H1 (cell line): Measurements from ENCODE around the gene TOMM22. TPM values are rescaled to one million over a fixed set of nuclear protein-coding genes. Genes with fewer than 3 reads are reported as not detected.

Source experiments
- CTCF ChIA-PET: fragments of 300-600 bp; sonication (Branson Sonifier 250); formaldehyde crosslinking; loops from one replicate; lab custom pipeline; 2021; ENCODE audit not compliant: partially characterized antibody; lab: Charles Lee
- POLR2A ChIA-PET: fragments of 300-600 bp; sonication (Branson Sonifier 250); formaldehyde crosslinking; loops from one replicate; lab custom pipeline; 2021; ENCODE audit warnings: inconsistent platforms; ENCODE audit not compliant: partially characterized antibody; lab: Charles Lee
- DNase-seq, 2 experiments: peaks; one replicate each; pipeline versions ENCODE4 v3.0.0 to v3.0.0-alpha.2; 2010 to 2022; ENCODE audit warnings: low spot score in 2 of 2, low read depth in 1 of 2, mixed read lengths in 1 of 2
- FAIRE-seq: peaks from 2 replicates; lab custom pipeline; 2011; peaks lifted over from hg19 to GRCh38; lab: Jason Lieb, UNC
- H2AFZ ChIP-seq: 2 replicates; pipeline ENCODE4 v1.8.1; 2012; ENCODE audit warnings: low read length, inconsistent platforms
- H2AK5ac ChIP-seq: 2 replicates; pipeline ENCODE4 v1.6.1; 2013; ENCODE audit warnings: low read depth, low read length
- H2BK120ac ChIP-seq: replicated peaks from 2 replicates; pipeline ENCODE3; 2013; ENCODE audit warnings: low read depth, low read length, inconsistent platforms
- H2BK12ac ChIP-seq: 2 replicates; pipeline ENCODE4 v1.6.1; 2013; ENCODE audit warnings: low read depth, low read length
- H2BK15ac ChIP-seq: 2 replicates; pipeline ENCODE4 v1.6.1; 2013; ENCODE audit warnings: low read length
- H2BK20ac ChIP-seq: 2 replicates; pipeline ENCODE4 v1.6.1; 2013; ENCODE audit warnings: low read length
- H2BK5ac ChIP-seq: 2 replicates; pipeline ENCODE4 v1.6.1; 2013; ENCODE audit warnings: low read depth, low read length
- H3K14ac ChIP-seq: 2 replicates; pipeline ENCODE4 v1.6.1; 2013; ENCODE audit warnings: inconsistent platforms; ENCODE audit not compliant: insufficient read length
- H3K18ac ChIP-seq: 2 replicates; pipeline ENCODE4 v1.6.1; 2013; ENCODE audit warnings: low read length; ENCODE audit errors: extremely low read depth
- H3K23ac ChIP-seq: 2 replicates; pipeline ENCODE4 v1.6.1; 2013; ENCODE audit warnings: inconsistent platforms; ENCODE audit not compliant: insufficient read length
- H3K23me2 ChIP-seq: 2 replicates; pipeline ENCODE4 v1.6.1; 2013; ENCODE audit warnings: low read depth, low read length
- H3K27ac ChIP-seq: 2 replicates; pipeline ENCODE4 v1.6.1; 2011; ENCODE audit warnings: low read depth, low read length, inconsistent platforms
- H3K27me3 ChIP-seq, 4 experiments: replicated peaks in 1 of 4; 1 replicate in 1 of 4; 2 replicates in 3 of 4; pipeline versions ENCODE4 v1.6.1 to v1.8.1; 2011 to 2013; ENCODE audit warnings: low read length in 3 of 4, mild to moderate bottlenecking in 3 of 4, inconsistent platforms in 2 of 4, mixed read lengths in 2 of 4, moderate library complexity in 1 of 4; ENCODE audit not compliant: control insufficient read depth in 3 of 4, insufficient read depth in 3 of 4; ENCODE audit errors: extremely low read depth in 1 of 4
- H3K36me3 ChIP-seq, 4 experiments: 2 replicates each; pipeline versions ENCODE4 v1.6.1 to v1.8.1; 2011 to 2013; ENCODE audit warnings: mild to moderate bottlenecking in 4 of 4, low read length in 3 of 4, moderate library complexity in 2 of 4, control low read depth in 1 of 4, inconsistent platforms in 1 of 4; ENCODE audit not compliant: insufficient read depth in 4 of 4, control insufficient read depth in 2 of 4
- H3K4ac ChIP-seq: replicated peaks from 2 replicates; pipeline ENCODE3; 2013; ENCODE audit warnings: low read length, low read depth, mixed read lengths, inconsistent platforms; ENCODE audit not compliant: insufficient read length
- H3K4me1 ChIP-seq, 4 experiments: replicated peaks in 1 of 4; 1 replicate in 1 of 4; 2 replicates in 3 of 4; pipeline versions ENCODE4 v1.6.1 to v1.8.1; 2011 to 2013; ENCODE audit warnings: low read length in 3 of 4, inconsistent platforms in 2 of 4, mixed read lengths in 1 of 4; ENCODE audit not compliant: insufficient read depth in 4 of 4, control insufficient read depth in 3 of 4
- H3K4me2 ChIP-seq, 2 experiments: 2 replicates each; pipeline versions ENCODE4 v1.6.1 to v1.8.1; 2011 to 2013; ENCODE audit warnings: low read depth in 2 of 2, low read length in 2 of 2, control low read depth in 1 of 2, inconsistent platforms in 1 of 2, mild to moderate bottlenecking in 1 of 2; ENCODE audit not compliant: insufficient read depth in 1 of 2
- H3K4me3 ChIP-seq, 4 experiments: fragments of 200-600, 300-600 bp in 1 of 4; sonication (generic), shearing (Covaris generic), sonication (Bioruptor Twin) in 1 of 4; 2 replicates each; pipeline versions ENCODE4 v1.5.1 to v1.8.1; 2011 to 2016; ENCODE audit warnings: low read length in 4 of 4, low read depth in 3 of 4, control low read depth in 2 of 4, inconsistent platforms in 2 of 4, mild to moderate bottlenecking in 2 of 4, mixed read lengths in 1 of 4, moderate library complexity in 1 of 4; ENCODE audit not compliant: insufficient read depth in 2 of 4; ENCODE audit errors: extremely low read depth in 1 of 4
- H3K56ac ChIP-seq: replicated peaks from 2 replicates; pipeline ENCODE3; 2013; ENCODE audit warnings: low read depth, mild to moderate bottlenecking, mixed read lengths, low read length, inconsistent platforms; ENCODE audit not compliant: insufficient read length
- H3K79me1 ChIP-seq: 2 replicates; pipeline ENCODE4 v1.6.1; 2013; ENCODE audit warnings: low read depth, low read length, control low read depth
- H3K79me2 ChIP-seq, 2 experiments: 2 replicates each; pipeline versions ENCODE4 v1.6.1 to v1.8.1; 2012 to 2013; ENCODE audit warnings: low read length in 2 of 2, mild to moderate bottlenecking in 2 of 2, inconsistent platforms in 1 of 2; ENCODE audit not compliant: insufficient read depth in 2 of 2, control insufficient read depth in 1 of 2
- H3K9ac ChIP-seq, 4 experiments: replicated peaks in 1 of 4; 1 replicate in 1 of 4; 2 replicates in 3 of 4; pipeline versions ENCODE4 v1.6.1 to v1.8.1; 2011 to 2013; ENCODE audit warnings: low read depth in 3 of 4, low read length in 3 of 4, control low read depth in 2 of 4, mild to moderate bottlenecking in 2 of 4, moderate library complexity in 2 of 4, inconsistent platforms in 1 of 4; ENCODE audit errors: extremely low read depth in 1 of 4
- H3K9me3 ChIP-seq, 2 experiments: 2 replicates each; pipeline versions ENCODE4 v1.6.1 to v1.8.1; 2012 to 2013; ENCODE audit warnings: mild to moderate bottlenecking in 2 of 2, moderate library complexity in 2 of 2, control low read depth in 1 of 2, inconsistent platforms in 1 of 2, low read depth in 1 of 2, low read length in 1 of 2, mixed read lengths in 1 of 2; ENCODE audit not compliant: insufficient read depth in 2 of 2
- H4K20me1 ChIP-seq, 2 experiments: replicated peaks in 1 of 2; 2 replicates each; pipeline versions ENCODE3 to v1.8.1; 2011 to 2013; ENCODE audit warnings: inconsistent platforms in 2 of 2, low read length in 2 of 2, mild to moderate bottlenecking in 1 of 2; ENCODE audit not compliant: insufficient read depth in 2 of 2, control insufficient read depth in 1 of 2
- H4K5ac ChIP-seq: 2 replicates; pipeline ENCODE4 v1.6.1; 2013; ENCODE audit warnings: low read length, low read depth, mixed read lengths, inconsistent platforms; ENCODE audit not compliant: insufficient read length
- H4K8ac ChIP-seq: 2 replicates; pipeline ENCODE4 v1.8.0; 2013; ENCODE audit warnings: mild to moderate bottlenecking, moderate library complexity, low read length, inconsistent platforms; ENCODE audit not compliant: insufficient read depth; ENCODE audit errors: extremely low read depth
- H4K91ac ChIP-seq: replicated peaks from 2 replicates; pipeline ENCODE3; 2013; ENCODE audit warnings: low read length, mixed read lengths, inconsistent platforms; ENCODE audit not compliant: insufficient read length
- CBX8 ChIP-seq: fragments of 300-800, 300-1000 bp; sonication (generic); IDR thresholded peaks from 2 replicates; pipeline ENCODE4 v1.7.1; 2016; ENCODE audit warnings: low read depth, low read length, borderline replicate concordance
- GABPA ChIP-seq: IDR thresholded peaks from 2 replicates; pipeline ENCODE4 v1.6.1; 2011; ENCODE audit warnings: mild to moderate bottlenecking, low read length, moderate library complexity, borderline replicate concordance; ENCODE audit not compliant: insufficient read depth
- JUN ChIP-seq: IDR thresholded peaks from 2 replicates; pipeline ENCODE4 v1.6.1; 2011; ENCODE audit warnings: low read depth, mild to moderate bottlenecking, improper control_type of control experiment, low read length
- SAP30 ChIP-seq: fragments of 300-600 bp; sonication (generic); IDR thresholded peaks from 2 replicates; pipeline ENCODE4 v1.7.1; 2012; ENCODE audit warnings: low read length, moderate library complexity, mild to moderate bottlenecking, inconsistent platforms; ENCODE audit not compliant: insufficient read depth, insufficient replicate concordance
- SIN3A ChIP-seq, 2 experiments: IDR thresholded peaks in 1 of 2; conservative IDR thresholded peaks in 1 of 2; 2 replicates each; pipeline ENCODE4 v1.6.1; 2011 to 2012; ENCODE audit warnings: low read length in 2 of 2, improper control_type of control experiment in 1 of 2, low read depth in 1 of 2, mild to moderate bottlenecking in 1 of 2
- SUZ12 ChIP-seq: fragments of 200-600 bp; sonication (generic); IDR thresholded peaks from 2 replicates; pipeline ENCODE4 v1.6.1; 2012; ENCODE audit warnings: mild to moderate bottlenecking, inconsistent platforms, low read length, moderate library complexity, mixed read lengths
- TAF7 ChIP-seq: optimal IDR thresholded peaks from 2 replicates; pipeline ENCODE3; 2011; ENCODE audit warnings: low read depth, mild to moderate bottlenecking, inconsistent platforms, low read length, moderate library complexity, borderline replicate concordance
- WGBS, 2 experiments: shearing (Covaris generic) in 1 of 2; methylation state at CpG; one replicate each; pipeline versions ENCODE4 v1.1.6 to v1.1.7; 2013 to 2015; ENCODE audit warnings: low lambda C conversion rate in 2 of 2, mixed read lengths in 2 of 2, inconsistent platforms in 1 of 2, low coverage in 1 of 2, missing lambda C conversion rate in 1 of 2; ENCODE audit not compliant: insufficient replicate concordance in 2 of 2, insufficient coverage in 1 of 2, insufficient read length in 1 of 2; ENCODE audit errors: extremely low coverage in 1 of 2, missing lambda C conversion rate in 1 of 2; 5-methylcytosine and 5-hydroxymethylcytosine counted together
- polyA plus RNA-seq, 7 experiments: library from polyadenylated mRNA; depleted of rRNA in 3 of 7; stranded (reverse) in 5 of 7; unstranded in 2 of 7; fragments of >200 nt in 5 of 7; fragments of 200-250 nt in 2 of 7; gene quantifications; 1 replicate in 5 of 7; 2 replicates in 1 of 7; 4 replicates in 1 of 7; pipeline versions ENCODE4 v1.2.1 to v1.2.3, GENCODE V29; 2011 to 2013; ENCODE audit warnings: missing spikeins in 2 of 7, mixed read lengths in 2 of 7
- total RNA-seq: library from RNA; stranded (reverse); fragmentation: NEBNext Ultra II Directional; extraction: Animal tissue kit (Norgen Biotek cat#: 25700); gene quantifications from 2 replicates; pipeline ENCODE4 v1.2.1, GENCODE V29; 2021

TOMM22 gene
- total and polyA plus RNA-seq, 2 of the 8 experiments (the other 6 are each of a cell fraction or from before 2014, with no cell fraction given), result 84.0 to 125 TPM

GRCh38 chr22:38657045-38657909 is 24.5 kb upstream of the TOMM22 start:
- Histone ChIP-seq H2BK5ac (0 out of 2 replicates have a peak overlapping the region, but pooled peaks have one; percentile 99), H3K18ac (no peak overlapping the region), H2BK12ac (no peak overlapping the region), H4K91ac (no peak overlapping the region), H3K27me3 (no peaks in the 10 kb centered on the region), H3K23me2 (peaks cover 5% of the 10 kb centered on the region), H2AK5ac (no peak overlapping the region), H4K5ac (no peak overlapping the region), H3K4me3 (peak overlapping the region; percentile 86 to 94 (median 87)), H2BK20ac (no peak overlapping the region), H3K4ac (no peak overlapping the region), H3K79me2 (0 out of 4 replicates have a peak, but pooled peaks cover 0 to 7% of the 10 kb centered on the region in 2 experiments), H3K56ac (no peak overlapping the region), H3K9ac (peak overlapping the region; percentile 61 to 99 (median 88); a peak in 6 of 7 replicates), H3K23ac (no peak overlapping the region), H3K27ac (peak overlapping the region; percentile 99; the same call in 1 of the 2 replicates), H2BK15ac (no peak overlapping the region), H4K20me1 (no peaks in the 10 kb centered on the region), H3K36me3 (no peaks in the 10 kb centered on the region), H3K4me1 (peaks cover 0 to 5% (median 1%) of the 10 kb centered on the region in 4 experiments; a peak in 3 of 7 replicates), H2AFZ (peak overlapping the region; percentile 98), H2BK120ac (no peak overlapping the region), H3K4me2 (peak overlapping the region; percentile 75 to 90), H3K9me3 (no peaks in the 10 kb centered on the region), H3K79me1 (no peaks in the 10 kb centered on the region), H4K8ac (no peak overlapping the region; the same call in 1 of the 2 replicates), H3K14ac (no peak overlapping the region)
- peak in 1 of 2 experiments; percentile 49 for DNase-seq
- 25% methylated on average over 16 of the region's 16 CpGs; no CpG with 5 or more reads in 1 of the 2 experiments for WGBS, 2 experiments
- POLR2A ChIA-PET, result interaction anchor here (0.6 to 1.4 kb wide), 6 partner anchors 10 to 55 kb away, joined by 3 to 5 read pairs (median 4); partner anchors contain the start of gene GTPBP1
- TF ChIP-seq JUN (no peak), CBX8 (no peak), GABPA (no peak), SUZ12 (no peak), SAP30 (peak; percentile 1), TAF7 (no peak), SIN3A (conservative IDR thresholded peaks at IDR 0.05 in 1 of 2, IDR thresholded peaks at IDR 0.05 in 1 of 2; ENCODE audit: low read depth in 1 of 2, low read length in 2 of 2) (peak in 1 of 2 experiments; percentile 22; a peak in 1 of 4 replicates)
- no peak for FAIRE-seq
- CTCF ChIA-PET, result interaction anchor here (1.6 kb wide), 1 partner anchor 22 kb away, joined by 4 read pairs; no protein-coding TSS in a partner anchor
